ENCODE results near the gene TSC22D1. TPM values are rescaled to one million over a fixed set of nuclear protein-coding genes. Genes with fewer than 3 reads are reported as not detected.

The TSC22D1 gene
- 208 TPM for total RNA-seq

GRCh38 chr13:44575741-44576350 is at the start of gene TSC22D1:
TSC22D1 (minus strand) TSS chr13:44576330; CDS start chr13:44576074, 256 bp downstream.

Other genes with a start within 250 kb of the TSC22D1 start
- 8.5 TPM for gene SERP2, start 202.5 kb downstream of the TSC22D1 start, total RNA-seq